ENCODE measurements around the gene IL36RN.

Gene IL36RN

DNA sequence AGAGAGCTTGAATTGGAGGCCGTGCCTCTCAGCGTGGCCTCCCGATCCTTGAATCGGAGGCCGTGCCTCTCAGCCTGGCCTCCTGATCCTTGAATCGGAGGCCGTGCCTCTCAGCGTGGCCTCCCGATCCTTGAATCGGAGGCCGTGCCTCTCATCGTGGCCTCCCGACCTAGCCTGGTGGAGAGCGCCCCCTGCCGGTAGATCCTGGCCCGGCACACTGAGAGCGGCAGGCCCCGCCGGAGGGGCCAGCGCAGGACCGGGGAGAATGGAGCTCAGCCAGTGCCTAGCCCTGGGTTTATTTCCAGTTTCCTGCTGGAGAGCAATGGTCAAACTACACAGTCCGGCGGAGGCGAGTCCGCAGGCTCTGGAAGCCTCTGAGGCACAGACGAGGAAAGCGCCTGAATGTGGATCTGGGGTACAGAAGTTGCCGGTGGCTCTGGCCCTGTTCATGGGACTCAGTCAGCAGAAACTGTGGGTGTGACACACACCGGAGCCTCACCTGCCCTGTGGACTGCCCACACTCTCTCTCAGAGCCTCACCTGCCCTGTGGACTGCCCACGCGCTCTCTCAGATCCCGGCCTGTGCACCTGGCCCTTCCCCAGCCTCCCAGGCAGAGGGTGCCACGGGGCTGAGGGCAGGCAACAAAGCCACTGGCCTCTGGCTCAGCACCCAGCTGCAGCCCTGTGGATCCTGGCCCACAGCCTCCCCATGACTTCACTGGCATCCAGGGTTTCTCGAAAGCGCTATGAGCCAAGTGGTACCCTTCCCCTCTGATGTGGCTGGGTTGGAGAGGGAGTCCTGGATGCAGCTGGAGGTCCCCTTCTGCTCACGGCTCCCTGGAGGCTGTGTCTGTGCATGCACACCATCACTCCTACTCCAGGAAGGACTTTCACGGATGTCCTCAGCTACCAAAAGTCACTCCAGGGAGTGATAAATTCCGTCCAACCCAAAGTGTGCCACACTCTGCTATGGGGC, 7.8 kb upstream of the IL36RN start:
- DNase-seq, result no peak

DNA sequence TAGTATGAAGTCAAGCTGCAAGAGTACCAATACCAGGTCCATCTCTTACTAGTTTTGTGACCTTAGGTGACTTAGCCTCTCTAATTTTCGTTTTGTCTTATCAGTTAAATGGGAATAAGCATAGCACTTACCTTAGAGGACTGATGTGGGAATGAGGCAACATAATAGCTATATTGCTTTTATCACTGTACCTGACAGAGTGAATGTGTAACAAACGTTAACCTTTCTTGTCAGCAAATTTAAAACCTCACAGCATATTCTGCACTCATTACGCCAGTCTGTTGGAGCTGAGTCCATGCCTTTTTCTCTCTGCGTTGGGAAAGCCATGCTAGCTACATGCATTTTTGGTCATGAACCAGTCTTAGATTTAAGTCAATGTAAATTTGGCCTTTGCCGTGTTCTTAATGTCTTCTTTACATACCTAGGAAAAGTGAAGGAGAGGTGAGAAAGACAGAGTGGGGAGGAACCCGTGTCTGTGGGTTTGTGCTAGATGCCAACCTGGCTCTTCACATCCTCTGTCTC, 6.5 kb upstream of the IL36RN start, which contains the start of gene IL36B:
TSS of gene IL36B (minus strand) at position 472 of the 522 bp plus-strand sequence.
- no peak for DNase-seq

DNA sequence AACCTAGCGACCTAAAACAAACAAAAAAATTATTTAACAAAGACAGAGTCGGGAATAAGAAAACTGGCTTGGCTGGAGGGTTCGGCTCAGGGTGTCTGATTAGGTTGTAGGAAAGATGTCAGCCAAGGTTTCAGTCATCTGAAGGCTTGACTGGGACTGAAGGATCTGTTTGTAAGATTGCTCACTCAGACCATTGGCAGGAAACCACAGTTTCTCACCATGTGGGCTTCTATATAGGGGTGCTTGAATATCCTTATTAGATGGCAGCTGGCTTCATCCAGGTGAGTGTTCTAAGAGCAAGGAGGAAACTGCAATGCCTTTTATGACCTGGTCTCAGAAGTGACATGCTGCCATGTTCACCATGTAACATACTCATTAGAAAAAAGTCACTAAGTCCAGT, 5.3 kb upstream of the IL36RN start:
- no peak for DNase-seq

DNA sequence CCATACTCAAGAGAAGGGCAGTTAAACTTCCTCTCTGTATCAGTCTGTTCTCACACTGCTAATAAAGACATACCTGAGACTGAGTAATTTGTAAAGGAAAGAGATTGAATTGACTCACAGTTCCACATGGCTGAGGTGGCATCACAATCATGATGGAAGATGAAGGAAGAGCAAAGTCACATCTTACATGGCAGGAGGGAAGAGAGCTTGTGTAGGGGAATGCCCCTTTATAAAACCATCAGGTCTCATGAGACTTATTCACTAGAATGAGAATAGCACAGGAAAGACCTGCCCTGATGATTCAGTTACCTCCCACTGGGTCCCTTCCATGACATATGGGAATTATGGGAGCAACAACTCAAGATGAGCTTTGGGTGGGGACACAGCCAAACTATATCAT, 4.9 kb upstream of the IL36RN start:
- DNase-seq, result no peak

DNA sequence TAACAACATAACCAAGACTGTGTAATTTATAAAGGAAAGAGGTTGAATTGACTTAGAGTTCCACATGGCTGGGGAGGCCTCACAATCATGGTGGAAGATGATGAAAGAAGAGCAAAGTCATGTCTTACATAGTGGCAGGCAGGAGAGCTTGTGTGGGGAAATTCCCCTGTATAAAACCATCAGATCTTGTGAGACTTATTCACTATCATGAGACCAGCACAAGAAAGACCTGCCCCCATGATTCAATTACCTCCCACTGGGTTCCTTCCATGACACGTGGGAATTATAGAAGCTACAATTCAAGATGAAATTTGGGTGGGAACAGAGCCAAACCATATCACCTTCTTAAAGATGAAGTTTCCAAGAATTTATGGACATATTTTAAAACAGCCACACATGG, 2.5 kb upstream of the IL36RN start:
- no peak for DNase-seq

DNA sequence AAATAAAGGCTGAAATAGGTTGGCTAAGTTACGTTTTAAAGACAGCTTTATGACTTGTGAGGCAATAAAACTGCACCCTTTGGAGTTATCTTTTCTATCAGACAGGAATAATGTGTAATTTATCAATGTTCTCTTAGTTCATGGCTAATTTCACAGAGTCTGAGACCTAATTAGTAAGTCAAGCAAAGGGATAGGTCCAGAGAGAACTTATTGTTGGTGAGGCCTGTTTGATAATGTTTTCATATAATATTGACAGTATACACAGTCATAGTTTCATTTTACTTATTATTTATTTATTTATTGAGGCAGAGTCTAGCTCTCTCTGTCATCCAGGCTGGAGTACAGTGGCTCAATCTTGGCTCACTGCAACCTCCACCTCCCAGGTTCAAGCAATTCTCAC, 1.9 kb upstream of the IL36RN start:
- no peak for DNase-seq

DNA sequence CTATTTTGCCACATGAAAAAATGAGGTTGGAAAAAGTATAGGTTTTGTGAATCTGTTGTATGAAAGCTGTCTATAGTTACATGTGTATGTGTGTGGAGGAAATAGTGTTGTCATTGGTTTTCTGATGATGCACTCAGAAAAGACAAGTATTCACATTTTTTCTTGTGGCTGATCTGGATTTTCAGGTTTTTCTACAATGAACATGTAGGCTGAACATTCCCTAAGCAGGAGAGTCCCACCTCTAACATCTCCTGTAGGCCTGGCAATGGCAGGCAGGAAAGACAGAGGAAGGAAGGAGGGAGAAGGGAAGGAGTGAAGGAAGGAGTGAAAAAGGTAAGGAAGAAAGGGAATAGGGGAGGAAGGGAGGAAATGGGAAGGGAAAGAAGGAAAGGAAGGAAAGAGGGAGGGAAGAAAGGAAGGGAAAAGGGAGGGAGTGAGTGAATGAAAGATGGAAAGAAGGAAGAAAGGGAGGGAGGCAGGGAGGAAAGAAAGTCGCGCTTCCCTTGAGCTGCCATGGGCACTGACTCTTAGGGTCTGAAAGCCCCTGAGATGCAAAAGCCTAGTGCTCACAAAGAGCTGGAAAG, 495 bp upstream of the IL36RN start:
- DNase-seq, result no peak

DNA sequence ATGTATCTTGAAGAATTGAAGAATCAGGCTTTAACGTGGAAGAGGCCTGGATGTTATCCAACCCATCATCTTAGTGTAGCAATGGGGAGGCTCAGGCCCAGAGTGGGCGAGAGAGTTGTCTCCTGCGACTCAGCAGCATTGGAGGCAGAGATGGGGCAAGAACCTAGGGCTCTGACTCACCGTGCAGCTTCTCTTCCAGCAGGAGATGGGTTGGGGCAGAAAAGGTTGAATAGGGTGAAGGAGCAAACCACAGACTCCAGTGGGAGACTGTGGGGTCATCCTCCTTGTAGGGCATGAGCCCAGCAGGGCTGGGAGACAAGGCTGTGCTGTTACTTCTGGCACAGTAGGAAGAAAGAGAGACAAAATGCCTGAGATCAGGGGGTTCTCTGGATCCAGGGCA, 1.4 kb downstream of the IL36RN start:
- DNase-seq, result no peak

DNA sequence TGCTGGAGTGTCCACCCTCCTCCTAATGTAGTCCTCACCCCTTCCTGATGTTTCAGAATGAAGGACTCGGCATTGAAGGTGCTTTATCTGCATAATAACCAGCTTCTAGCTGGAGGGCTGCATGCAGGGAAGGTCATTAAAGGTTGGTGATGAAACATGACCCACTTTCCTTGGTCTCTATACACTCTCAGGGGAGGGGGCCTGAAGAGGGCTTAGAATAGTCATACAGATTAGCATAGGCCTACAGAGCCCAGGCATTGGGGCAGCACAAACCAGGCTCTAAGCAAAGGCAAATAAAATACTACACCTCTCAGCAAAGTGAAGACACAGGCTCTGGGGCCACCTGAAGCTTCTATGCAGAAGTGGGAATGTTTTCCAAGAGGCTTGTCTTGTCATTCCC, 1.8 kb downstream of the IL36RN start:
- DNase-seq, result no peak

DNA sequence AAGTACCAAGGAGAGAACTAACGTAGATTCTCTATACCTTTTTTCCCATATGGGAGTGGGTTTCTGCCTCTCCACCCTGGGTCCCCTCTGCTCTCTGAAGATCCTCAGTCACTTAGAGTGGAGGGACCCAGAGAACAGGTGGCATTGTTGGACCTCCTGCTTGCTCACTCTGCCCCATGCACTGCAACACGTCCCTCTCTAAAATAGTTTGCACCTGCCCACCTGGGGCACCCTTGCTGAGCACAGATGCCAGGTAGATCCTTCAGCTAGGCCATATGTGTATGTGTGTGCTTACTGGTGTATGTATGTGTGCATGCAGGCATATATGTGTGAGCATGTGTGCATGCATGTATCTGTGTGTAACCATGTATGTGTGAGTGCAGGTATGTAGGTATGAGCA, 2.2 kb downstream of the IL36RN start:
- DNase-seq, result no peak

DNA sequence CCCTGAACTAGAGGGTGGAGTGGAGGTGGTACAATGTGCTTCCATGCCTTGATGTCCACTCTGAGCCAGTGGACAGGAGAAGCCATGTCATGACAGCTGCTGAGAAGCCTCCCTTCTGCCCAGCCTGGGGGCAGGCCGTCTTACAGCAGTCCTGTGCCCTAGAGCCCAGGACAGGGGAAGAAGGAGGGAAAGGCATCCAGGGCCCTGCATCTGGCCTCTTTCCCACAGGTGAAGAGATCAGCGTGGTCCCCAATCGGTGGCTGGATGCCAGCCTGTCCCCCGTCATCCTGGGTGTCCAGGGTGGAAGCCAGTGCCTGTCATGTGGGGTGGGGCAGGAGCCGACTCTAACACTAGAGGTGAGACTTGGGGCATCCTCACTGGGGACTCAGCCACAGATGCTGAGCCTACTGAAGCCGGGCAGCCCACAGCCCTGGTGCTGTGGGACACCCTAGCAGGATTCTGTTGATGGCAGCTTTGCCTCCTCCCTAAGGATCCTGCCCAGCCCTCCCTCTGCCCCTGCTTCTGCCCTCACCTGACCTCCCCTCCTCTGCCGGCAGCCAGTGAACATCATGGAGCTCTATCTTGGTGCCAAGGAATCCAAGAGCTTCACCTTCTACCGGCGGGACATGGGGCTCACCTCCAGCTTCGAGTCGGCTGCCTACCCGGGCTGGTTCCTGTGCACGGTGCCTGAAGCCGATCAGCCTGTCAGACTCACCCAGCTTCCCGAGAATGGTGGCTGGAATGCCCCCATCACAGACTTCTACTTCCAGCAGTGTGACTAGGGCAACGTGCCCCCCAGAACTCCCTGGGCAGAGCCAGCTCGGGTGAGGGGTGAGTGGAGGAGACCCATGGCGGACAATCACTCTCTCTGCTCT, 3.1 kb downstream of the IL36RN start:
- DNase-seq, result no peak

DNA sequence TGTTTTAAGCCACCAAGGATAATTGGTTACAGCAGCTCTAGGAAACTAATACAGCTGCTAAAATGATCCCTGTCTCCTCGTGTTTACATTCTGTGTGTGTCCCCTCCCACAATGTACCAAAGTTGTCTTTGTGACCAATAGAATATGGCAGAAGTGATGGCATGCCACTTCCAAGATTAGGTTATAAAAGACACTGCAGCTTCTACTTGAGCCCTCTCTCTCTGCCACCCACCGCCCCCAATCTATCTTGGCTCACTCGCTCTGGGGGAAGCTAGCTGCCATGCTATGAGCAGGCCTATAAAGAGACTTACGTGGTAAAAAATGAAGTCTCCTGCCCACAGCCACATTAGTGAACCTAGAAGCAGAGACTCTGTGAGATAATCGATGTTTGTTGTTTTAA, 5.3 kb downstream of the IL36RN start:
- no peak for DNase-seq

DNA sequence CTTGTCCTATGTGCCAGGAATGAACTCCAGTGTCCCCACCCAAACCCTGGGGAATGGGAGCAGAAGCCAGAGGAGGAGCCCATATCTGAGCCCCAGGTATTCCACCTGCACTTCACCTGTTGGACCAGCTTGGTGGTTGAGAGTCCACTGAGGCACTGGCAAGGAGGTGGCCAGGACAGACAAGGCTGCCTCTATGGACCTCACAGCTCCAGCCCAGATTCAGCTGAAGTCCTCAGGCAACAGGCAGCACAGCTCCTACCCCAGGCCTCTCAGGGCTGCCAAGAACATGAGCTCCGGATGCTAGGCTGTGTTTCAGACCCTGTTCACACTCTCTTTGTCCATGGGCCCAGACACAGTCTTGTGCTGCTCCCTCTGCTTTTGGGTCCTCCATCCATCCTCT, 5.9 kb downstream of the IL36RN start:
- no peak for DNase-seq

DNA sequence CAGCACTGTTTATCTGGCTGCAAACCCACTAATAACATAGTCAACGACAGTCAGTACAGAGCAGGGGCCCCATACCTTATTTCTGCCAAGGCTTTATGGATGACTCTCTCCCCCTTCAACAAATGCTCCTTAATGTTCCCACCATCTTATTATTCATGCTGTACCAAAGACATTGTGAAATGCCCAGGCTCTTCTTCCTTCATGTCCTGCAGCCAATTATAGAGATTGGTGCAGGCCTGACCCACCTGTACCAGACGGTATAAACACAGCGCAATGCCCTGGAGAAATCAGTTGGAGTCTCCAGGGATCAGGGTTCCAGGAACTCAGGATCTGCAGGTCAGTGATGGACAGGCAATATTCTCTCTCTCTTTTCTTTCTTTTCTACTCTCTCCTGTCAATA, 8.7 kb downstream of the IL36RN start, which contains the start of gene IL1F10:
TSS of gene IL1F10 (plus strand) at position 290 of the 400 bp plus-strand sequence. CDS start 4,769 bp downstream, outside the sequence.
- DNase-seq, result no peak

DNA sequence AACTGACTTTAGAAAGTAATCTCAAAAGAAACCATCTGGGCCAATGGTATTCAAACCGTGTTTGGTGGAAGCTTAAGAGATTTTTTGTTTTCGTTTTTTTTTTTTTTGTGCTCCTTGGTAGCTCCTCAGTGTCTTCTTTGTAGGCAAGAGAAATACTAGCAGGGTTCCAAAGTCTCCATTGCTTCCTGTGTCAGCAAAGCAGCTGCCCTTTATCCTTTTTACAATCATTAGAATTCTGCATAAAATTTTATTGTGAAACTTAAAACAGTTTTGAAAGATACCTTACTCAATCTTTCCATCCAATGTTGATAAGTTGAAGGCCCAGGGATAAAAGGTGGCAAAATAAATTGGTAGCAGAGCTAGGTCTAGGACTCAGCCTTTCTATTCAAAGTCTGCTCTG, 9.3 kb downstream of the IL36RN start:
- no peak for DNase-seq

DNA sequence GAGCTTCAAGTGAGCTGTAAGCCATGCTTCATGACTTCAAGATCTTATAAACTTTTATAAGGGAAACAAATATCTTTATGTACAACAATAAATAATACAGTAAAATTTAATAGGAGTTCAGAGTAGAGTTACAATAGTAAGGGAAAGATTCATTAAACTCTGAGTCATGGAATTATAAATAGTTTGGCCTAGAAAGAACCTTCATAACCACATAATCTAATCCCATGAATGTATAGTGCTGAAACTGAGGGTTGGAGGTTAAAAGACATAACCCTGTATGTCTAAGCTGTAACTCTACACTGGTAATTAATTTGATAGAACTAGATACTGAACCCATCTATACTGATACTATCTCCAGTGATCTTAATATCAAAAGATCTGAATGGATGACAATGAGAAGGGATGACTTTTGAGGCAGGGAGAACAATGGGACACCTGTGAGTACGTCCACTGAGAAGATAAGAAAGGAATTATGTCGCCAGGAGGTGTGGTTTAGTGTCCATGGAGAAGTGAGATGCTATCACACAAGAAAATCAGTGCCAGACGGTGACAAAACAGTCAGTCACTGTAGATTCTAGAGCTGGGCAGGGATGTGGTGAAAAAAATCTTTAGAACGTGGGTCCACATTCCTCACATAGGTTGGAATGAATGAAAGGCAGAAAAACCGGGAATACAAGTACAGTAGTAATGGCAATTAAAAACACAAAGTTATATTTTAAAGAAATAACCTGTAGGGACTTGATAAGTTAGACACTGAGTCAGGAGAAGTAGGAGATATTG, 9.9 kb downstream of the IL36RN start:
- DNase-seq, result no peak

DNA sequence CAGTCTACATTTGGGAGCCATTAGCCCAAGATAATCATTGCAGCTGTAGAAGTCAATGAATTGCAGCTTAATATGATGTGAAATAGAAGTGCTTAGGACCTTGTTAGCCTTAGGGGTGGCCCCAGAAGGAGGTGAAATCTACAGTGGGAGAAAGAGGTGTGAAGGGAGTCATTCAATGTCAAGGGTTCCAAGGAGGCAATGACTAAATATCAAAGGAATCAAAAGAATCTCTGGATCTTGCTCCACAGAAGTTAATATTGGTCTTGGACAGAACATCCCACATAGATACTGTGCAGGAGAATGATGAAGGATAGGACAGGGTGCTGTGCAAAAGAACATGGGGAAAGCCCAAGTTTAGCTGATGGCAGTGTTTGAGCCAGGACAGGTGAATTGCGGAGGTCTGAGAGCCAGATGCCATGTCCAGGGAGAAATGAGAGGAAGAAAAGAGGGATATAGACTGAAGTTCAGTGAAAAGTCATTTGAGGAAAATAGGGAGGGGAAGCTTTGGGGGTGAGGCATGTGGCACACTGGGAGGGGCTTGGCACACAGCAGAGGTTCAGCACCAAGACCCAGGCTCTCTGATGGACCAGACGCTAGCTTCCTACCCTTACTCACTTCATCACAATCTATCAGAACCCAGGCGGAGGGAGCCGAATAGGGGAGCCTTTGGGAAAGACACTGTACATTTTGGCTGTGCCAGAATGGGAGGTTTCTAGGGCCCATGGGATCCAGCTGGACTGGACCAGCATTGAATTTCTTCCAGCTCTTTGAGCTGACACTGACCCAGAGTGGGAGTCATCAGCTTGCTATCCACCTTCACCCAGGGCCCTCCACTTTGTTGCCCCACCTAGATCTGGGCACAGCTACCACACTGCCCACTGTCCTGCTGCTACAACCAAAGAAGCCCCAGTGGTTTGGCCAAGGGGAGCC, 10.9 kb downstream of the IL36RN start:
- no peak for DNase-seq

DNA sequence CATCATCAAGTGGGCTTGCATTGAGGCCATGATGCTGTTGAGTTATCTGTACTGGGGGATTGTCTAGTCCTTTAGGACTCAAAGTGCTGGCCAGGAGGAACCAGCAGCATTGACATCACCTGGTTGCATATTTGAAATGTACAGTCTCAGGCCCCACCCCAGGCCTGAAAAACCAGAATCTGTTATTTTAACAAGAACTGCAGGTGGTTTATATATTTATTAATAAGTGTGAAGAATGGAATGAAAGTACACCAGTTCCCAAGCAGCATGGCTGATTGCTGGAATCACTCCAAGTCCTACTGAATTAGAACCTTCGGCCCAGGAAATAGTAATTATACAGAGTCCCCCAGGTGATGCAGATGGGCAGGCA, 11.6 kb downstream of the IL36RN start:
- no peak for DNase-seq

DNA sequence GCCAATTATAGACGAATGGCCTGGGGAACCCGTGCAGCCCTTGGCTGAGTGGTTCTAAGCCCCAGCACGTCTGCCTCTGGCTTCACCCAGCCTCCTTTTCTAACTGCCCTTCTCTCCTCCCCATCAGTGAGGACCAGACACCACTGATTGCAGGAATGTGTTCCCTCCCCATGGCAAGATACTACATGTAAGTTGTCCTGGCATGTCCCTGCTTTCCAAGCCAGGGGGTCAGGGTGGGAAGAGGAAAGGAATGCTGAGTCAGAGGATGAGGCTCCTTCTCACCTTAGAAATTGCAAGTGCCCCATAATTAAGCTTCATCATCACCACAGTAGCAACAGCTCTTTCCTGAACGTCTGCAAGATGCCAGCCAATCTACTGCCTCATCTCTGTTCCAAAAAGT, 13.6 kb downstream of the IL36RN start:
- DNase-seq, result no peak

DNA sequence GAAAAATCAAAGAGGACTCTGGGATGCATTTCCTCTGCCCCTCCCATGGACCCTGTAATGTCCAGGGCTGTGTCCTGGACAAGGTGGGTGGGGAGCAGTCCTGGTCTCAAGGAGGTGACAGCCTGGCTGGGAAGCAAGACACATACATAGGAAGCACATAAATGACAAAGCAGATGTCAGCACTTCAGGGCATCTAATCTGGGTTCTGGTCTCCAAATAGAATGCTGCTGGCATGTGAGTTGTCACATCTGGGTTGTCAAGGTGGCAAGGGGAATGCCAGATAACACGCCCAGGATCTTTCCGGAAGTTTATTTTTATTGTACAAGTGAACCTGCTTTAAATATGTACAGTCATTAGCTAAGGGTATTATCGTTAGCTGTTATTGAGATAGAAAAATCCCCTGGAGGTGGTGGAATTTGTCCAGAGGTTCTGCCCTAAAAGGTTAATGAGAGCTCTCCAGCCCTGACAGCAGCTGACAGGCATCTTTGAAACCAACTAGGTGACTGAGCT, 14.4 kb downstream of the IL36RN start:
- DNase-seq, result no peak

DNA sequence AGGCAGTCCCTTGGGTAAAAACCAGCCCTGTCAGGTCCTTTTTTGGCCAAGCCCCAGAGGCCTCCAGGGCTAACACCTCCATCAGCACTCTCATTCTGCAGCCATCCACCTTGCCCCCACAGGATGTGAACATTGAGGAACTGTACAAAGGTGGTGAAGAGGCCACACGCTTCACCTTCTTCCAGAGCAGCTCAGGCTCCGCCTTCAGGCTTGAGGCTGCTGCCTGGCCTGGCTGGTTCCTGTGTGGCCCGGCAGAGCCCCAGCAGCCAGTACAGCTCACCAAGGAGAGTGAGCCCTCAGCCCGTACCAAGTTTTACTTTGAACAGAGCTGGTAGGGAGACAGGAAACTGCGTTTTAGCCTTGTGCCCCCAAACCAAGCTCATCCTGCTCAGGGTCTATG, 16.0 kb downstream of the IL36RN start:
- DNase-seq, result no peak
